HG03135 (cell line): ENCODE results near the gene PEX16.
A peak's percentile ranks its signal among the peaks of the same experiment; 100 is the strongest.
"Not testable (repeated sequence)": the region's sequence is repeated elsewhere in the genome, so short reads cannot be mapped to it uniquely, and the experiment has no call there.

Experiments
- ATAC-seq: cut with Tn5 transposase; IDR thresholded peaks from one replicate; pipeline ENCODE4 v1.9.1; 2021; ENCODE audit warnings: mild to moderate bottlenecking, moderate library complexity; ENCODE audit not compliant: unreplicated experiment

Gene PEX16

DNA sequence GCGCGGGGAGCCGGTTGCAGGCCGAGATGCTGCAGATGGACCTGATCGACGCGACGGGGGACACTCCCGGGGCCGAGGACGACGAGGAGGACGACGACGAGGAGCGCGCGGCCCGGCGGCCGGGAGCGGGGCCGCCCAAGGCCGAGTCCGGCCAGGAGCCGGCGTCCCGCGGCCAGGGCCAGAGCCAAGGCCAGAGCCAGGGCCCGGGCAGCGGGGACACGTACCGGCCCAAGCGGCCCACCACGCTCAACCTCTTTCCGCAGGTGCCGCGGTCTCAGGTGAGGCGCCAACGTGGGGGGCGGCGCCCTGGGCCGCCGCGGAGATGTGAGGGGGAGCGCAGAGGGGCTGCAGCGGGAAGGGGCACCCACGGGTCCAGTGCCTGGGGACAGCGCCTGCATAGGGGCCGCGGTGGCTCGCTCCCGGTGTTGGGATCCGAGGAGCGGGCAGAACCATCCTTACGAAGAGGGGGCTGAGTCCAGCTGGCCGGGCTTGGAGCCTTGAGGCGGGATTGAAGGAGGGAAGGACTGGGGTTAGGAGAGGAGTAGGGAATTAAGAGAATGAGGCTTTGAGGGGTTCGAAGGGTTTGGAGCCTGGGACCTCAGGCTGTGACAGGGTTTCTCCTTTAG, 17.4 kb downstream of the PEX16 start:
- ATAC-seq: not testable (repeated sequence)

DNA sequence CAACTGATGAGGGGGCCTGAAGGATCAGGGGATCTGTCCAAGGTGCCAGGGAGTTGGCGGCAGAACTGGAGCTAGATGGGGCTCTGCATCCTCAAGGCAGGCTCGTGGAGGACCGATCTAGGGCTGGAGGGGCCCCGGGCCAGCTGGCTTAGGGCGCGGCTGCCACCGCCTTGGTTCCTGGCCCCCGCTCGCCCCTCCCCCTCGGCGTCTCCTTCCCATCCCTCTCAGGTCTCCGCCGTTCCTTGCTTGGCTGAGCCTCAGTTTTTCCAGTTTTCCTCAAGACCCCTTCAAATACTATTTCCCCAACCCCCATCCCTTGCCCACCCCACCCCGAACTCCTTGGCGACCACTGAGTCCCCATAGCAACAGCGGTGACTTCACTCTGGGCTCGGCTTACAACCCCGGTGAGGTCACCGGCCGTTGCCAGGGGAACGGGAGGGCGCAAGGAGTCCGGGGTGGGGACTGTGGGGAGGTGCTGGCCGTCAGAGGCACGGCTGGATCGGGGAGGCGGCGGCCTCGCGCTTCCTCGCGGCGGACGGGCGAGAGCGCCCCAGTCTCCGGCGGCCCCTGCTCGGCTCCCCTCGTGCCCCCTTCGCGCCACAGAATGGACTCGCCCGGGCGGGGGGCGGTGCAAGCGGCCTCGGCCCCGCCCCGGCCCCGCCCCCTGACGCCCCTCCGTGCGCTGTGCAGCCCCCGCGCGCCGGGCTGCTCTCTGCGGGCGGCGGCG, 18.1 kb downstream of the PEX16 start:
- peak; percentile 56 for ATAC-seq

DNA sequence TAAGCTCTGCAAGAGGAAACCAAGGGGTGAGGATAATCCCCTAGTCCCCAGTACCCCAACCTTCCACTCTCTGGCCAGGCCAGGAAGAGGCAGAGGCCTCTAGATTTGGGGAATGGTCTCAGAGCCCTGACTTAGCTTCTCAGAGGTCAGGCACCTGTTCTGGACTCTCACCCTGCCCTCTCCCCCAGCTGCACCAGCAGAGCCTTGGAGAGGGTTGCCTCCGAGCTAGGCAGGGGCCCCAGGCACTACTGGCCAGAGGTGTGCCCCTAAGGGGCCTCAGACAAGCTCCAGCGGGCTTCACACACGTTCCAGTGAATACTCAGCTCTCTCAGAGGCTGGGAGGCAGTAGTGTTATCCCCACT, 18.6 kb downstream of the PEX16 start:
- ATAC-seq: no peak

DNA sequence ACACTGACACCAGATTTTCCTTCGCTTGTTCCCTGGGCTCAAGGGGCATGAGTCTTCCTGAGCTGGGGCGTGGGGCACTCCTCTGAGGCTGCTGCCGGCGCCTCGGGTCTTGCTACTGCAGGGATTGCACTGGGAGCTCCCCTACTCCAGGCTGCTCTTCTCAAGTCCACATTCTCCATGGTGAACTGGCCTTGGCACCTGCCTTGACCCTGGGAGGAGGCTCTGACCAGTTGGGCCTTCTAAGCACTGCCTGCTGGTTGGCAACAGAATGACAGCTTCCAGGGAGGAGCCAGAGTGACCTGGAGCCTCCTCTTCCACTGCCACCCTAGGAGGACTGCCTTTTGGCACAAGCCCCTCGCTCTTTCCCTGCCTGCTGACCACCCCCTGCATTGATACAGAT, 20.1 kb downstream of the PEX16 start:
- no peak for ATAC-seq

GRCh38 chr11:45896422-45896984, 21.2 kb downstream of the PEX16 start:
- no peak for ATAC-seq

DNA sequence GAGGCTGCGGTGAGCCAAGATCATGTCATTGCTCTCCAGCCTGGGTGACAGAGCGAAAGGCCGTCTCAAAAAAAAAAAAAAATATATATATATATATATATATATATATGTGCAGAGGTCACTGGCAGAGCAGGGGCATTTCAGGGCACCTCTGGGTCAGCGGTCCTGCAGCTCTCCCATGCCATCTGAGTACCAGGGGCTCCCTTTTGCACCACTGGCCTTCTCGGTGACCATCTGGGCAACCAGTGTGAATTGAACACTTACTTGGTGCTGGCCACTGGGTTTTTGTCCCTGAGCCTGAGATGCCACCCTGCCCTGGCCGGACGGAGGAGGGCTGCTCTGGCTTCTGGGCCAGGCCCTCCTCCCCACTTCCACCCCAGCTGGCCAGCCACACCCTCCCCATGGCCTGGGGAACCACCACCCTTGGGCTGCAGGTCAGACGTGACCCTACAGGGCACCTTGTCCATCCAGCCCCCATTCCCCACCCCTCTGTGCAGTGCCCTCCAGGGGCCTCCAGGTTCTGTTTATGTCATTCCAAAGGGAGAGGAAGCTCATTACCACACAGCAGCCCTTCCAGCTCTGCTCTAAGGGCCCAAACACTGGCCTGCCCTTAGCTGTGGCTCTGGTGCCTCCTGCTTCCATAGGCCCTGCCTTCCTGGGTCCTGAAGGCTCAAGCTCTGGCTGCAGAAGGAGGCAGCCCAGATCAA, 22.0 kb downstream of the PEX16 start:
- ATAC-seq: no peak

DNA sequence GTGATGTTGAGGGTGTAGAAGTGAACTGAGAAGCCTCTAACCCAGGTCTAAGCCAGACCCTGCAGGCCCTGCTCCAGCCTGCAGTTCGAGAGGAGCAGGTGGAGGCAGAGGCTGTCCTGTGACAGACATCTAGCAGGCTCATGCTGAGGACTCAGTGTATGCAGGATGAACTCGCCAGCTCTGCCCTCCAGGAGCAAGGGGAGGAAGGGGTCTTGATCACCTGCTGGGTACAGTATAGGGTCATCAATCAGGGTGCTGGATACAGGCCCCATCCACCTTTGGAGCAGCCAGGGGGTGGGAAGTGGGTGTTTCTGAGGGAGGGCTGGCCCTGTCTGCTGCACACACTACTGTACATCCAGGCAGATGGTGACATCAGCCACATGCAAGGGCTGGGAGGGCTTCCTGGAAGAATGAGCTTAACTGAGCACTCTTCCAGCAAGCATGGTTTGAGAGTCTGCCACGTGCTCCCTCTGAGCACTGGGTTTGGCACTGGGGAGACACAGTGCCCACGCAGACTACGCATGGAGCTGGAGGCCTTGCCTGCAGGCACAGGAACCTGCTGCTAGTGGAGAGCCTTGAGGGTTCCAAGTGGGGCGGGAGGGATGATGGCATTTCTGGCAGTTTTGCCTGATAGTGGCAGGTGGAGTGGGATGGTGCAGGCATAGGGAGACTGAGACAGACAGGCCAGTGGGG, 23.0 kb downstream of the PEX16 start:
- no peak for ATAC-seq

DNA sequence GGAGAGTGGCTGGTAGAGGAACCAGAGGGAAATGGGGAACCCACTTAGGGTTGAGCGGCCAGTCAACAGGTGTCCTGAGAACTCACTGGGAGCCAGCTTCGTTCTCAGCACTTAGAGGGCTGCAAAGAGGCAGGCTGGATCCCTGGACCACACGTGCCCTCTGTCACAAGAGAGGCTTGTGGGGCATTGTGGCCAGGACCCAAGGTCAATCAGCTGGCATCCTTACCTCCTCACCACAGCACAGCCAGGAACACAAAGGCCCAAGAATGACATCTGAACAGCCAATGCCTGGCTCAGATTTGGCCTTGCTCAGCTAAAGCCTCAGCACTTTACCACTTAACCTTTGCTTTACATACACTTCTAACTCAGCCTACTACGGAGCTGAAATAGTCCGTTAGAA, 24.8 kb downstream of the PEX16 start:
- ATAC-seq: no peak

- ATAC-seq: no peak
Measured at GRCh38 chr11:45890886-45891550, 26.7 kb downstream of the PEX16 start.

- no peak for ATAC-seq
Measured at GRCh38 chr11:45889966-45890365, 27.7 kb downstream of the PEX16 start.

- no peak for ATAC-seq
Measured at GRCh38 chr11:45889555-45889954, 28.1 kb downstream of the PEX16 start.

DNA sequence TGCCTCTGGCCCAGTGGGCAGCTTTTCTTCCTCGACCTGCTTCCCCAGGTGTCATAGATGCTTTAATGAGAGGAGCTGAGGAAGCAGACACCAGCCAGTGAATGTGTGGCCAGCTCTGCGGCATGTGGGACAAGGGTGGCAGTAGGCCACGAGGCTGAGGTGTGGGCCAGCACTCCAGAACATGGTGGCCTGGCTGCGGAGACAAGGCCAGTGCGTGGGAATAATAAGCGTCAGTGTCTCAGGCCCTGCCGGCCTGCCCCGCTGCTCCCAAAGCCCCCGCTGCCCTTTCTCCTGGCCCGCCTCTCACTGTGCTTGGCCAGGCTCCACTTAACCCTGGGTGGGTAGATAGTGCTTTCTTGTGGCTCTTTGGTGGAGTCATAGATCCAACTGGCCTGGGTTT, 30.1 kb downstream of the PEX16 start:
- ATAC-seq: no peak

DNA sequence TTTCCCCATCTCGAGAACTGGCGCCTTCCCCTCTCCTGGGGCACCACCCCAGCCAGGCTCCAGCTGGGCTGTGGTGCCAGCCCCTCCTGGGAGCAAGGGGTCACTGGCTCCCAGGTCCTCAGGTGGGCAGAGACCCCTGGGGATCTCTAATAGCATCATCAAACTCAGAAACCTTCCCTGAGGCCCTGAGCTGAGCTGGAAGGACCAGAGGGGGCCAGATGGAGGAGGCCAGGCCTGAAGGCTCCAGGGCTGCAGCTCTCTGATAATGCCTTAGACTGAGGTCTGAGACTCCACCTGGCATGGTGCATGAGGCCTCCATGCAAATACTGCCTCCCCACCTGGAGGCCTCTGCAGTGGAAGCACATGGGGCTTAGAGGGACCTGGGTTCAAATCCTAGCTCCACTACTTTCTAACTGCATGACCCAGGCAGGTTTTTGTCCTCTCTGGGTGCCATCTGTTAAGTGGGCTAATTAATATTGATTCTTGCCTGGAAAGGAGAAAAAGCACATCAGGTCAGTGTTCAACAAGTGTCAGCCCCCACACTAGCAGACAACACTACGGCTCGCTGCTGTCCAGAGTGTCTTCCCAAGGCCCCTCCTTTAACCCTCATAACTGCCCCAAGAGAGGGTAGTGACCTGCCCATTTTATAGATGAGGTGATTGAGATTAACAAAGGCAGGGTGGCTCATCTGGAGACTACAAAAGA, 30.7 kb downstream of the PEX16 start:
- ATAC-seq: no peak

DNA sequence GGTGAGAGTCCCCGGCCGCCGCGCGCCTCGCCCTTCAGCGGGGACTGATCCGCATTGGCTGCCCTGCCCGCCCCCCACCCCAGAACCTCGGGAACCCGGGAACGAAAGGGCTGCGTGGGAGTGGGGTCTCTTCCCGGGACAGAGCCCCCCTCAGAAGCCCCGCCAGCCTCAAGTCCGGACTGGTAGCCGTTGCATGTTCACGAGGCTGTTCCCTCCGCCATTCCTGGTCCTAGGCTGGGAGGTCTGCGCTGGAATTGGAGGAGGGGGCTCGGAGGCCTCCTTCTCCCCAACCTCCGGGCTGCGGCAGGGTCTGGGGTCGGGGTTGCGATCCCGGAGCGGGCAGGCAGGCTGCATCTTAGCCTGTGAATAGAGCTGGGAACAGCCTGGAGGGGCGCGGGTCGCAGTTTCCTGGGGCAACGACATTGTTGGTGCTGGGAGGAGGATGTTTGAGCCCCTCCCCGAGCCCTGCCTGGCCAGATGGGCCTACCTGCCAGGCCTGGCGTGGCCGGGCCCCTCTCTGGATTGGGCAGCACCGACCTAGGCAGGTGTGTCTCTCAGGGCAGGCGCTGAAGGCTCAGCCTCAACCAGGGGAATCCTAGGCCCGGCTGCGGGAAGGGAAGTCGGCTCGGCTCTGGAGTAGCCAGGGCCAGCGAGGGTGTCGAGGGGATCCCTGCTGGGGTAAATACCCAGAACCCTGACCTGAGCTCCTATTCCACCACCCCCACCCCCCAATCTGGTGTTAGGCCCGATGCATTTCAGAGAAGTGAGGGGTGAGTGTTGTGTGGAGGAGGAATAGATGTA, 31.6 kb downstream of the PEX16 start:
- ATAC-seq: no peak

DNA sequence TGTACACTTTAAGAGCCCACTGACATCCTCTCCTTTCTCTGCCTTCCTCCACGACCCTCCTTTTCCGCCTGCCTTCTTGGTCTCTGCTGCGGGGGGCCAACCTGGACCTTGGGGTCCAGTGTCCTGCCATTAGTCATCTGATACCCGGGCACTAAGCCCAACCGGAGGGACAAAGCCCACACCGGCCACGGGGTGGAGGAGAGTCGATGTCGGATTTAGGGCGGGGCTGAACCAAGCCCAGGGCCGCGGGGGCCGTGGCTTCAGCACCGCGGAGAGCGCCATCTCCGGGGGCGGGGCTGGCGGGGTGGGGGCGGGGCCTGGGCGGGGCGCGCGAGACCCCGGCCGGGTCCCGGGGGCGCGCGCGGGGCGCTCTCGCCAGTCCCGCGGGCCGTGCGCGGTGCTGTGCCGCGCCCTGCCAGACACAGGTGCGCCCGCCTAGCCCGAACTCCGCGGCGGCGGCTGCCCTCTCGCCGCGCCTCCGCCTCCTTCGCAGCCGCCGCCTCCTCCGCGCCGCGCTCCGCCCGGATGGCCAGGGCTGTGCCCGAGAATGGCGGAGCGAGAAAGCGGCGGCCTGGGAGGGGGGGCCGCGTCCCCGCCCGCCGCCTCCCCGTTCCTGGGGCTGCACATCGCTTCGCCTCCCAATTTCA, 32.3 kb downstream of the PEX16 start, which contains the start of gene MAPK8IP1:
TSS of gene MAPK8IP1 (plus strand) at position 378 of the 647 bp plus-strand sequence. CDS start at position 548, 170 bp downstream.
- peak; percentile 69 for ATAC-seq

DNA sequence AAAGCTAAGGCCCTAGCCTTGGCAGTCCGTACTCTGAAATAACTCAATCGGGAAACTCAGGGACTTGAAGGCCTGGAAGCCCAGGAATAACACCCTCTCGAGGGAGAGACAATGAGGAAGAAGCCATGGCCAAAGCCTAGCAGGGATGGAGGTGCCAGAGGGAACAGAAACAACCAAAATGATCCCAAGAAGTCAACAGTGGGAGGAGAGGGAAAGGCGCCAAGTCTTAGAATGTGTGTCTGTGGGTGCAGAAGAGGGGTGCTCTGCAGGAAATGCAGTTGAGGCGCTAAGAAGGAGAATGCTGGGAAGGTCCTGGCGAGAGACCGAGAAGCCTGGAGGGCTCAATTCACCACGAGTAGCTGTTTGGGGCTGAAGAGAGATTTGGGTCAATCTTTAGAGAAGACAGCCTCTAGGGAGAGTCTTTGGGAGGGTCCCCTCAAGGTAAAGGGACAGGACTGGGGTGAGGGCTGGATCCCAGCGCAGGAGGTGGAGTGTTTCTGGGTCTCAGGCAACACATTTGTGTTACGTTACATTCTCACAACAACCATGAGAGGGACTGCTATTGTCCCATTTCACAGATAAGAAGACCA, 33.0 kb downstream of the PEX16 start:
- no peak for ATAC-seq

GRCh38 chr11:45881708-45882368, 35.8 kb downstream of the PEX16 start:
- ATAC-seq: no peak
